Stimulated activated CD4-positive, alpha-beta T cell treated with anti-CD3 and anti-CD28 coated beads, TNF-alpha, amount 100 ng/mL, for 24 hours (primary cell): ENCODE results near the gene CASD1.

ENCODE experiments used
- DNase-seq, 3 experiments: peaks; one replicate each; pipeline ENCODE4 v3.0.0-alpha.2; 2020; ENCODE audit warnings: low read depth in 3 of 3

CASD1 gene

DNA sequence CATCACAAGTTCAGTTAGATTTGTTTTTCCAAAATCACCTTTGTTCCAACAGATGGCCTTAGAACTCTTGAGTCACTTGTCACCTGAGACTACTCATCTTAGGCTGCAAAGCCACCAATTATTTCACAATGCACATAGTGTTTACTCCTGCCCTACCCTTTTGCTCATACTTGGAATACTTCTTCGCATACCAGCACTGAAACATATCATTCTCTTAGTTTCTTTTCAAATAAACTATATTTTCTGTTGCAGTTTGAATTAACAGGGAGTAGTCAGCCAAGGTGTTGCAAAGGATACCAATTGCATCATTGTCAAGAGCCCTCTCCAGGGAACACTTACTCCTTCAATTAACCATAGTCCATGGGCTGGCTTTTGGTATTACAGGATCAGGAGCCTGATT lies 71.0 kb downstream of the CASD1 start:
- no peak for DNase-seq

DNA sequence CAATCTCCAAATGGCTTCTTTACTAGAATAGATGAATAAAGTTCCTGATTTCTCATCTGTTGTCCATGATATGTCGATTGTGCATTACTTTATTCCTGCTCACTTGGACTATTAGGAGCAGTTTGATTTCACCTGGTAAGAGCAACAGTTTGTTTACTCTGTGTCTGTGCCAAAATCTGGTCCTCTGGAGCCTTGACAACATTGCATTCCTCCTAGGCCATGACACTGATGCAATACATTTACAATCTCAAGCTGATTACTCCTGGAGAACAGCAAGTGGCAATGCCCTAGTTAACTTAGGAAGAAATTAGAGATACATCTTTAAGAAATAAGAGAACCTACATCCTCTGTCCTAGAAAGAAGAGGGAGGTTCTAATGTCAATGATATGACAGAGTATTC lies 74.5 kb downstream of the CASD1 start:
- DNase-seq = no peak

DNA sequence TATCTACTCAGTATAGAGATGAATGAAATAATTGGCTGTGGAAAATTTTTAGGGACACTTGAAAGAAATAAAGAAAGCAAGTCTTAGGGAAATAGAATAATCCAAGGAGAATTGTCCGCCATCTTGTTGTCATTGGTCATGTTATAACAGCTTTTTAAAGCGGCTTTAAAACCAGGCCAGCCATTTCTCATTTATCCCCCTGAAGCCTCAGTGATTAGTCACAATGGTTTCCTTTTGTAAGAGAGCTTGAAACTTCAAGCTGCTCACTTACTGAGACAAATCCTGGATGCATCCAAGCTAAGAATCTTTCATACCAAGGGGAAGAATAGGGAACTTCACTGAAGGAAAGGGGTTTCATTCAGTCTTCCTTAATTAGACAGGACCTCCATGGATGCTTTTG lies 78.5 kb downstream of the CASD1 start:
- DNase-seq = no peak

DNA sequence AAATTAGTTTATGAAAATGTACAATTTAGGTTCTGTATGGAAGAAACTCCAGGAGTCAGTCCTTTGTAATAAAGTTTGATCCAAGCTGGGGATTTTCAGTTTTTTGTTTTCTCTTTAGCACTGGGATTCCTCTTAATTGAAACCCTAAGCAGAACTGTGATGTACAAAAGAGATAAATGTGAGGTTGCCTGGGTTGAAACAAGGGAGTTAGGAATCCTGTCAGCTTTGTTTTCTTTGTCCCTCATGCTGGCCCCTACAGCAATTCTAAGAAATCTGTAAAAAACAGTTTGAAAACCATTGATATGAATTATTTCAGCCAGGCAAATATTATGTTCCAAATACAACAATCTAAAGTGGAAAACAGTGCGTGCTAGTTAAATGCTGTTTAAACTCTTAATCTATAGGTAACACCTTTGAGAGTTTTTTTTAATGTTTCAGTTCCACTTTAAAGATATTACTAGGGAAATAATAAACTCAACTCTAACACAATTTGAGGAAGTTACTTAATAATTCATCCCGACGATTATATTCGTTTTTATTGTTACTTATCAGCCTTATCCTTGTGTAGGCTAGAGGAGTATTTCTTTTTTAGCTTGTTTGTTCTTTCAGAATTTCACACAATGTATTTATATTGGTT lies 81.0 kb downstream of the CASD1 start:
- no peak for DNase-seq

DNA sequence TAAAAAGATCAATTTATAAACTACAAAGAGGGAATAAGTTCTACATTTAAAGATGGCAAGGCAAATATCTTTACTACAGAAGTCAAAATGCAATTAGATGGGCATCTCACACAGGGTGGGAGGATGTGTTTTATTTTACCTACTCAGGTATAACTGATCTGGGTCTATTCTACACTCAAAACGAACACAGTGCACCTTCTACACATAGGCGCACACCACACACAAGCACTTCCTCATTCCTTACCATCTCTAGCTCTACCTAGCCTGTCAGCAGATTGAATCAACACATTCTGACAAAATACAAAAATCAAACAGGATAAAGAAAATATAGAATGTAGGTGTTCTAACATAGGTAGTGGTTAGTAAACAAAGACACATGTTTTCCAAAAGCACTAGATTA lies 81.6 kb downstream of the CASD1 start:
- DNase-seq = no peak

DNA sequence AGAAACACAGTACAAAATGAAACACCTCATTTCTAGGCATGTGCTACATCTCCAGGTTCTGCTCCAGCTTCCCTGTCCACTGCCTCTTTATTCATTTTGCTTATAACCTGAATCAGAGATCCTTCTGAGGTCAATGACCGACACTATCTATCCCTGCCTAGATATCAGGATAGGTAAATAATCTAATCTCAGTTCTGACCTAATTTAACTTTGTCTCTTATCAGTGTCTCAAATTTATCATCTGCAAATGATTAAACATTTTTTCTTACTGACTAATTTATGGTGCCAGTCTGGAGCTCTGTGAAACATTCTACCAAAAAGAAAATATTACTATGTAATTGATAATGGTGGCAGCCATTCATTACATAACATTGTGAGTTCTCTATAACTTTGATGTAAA lies 85.3 kb downstream of the CASD1 start:
- DNase-seq = no peak

DNA sequence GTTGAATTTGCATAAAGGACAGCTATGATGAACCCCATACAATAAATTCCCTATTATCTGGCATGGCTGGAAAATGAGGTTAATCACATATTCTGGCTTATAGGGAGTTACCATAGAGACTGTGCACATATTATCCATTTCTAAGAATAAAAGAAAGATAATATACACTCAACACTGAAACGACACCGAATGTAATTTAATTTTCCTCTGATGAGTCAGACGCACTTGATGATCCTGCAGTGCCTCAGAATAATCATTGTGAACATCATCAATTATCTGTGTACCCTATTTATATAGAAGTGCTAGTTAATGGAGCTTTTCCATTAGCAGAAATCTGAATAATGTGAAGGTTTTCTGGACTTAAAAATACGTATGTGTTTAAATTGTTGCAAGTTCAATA lies 86.1 kb downstream of the CASD1 start:
- DNase-seq = no peak

DNA sequence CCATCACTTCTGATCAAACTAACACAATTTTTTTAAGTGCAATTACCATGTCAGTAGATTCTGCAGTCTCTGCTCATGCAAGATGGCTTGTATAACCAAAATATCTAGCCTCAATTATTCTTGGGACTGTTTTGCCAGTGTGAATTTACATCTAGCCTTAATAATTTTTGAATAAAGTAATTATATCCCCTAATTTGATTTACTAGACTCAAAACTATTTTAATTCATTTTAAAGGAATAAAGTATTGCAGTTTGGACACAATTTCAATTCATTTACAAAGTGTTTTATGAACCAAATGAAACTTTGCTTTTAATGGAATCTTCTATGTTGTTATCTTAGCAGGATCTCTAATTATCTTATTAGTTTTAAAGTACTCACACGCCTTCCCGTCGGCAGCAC lies 90.7 kb downstream of the CASD1 start:
- DNase-seq = no peak

DNA sequence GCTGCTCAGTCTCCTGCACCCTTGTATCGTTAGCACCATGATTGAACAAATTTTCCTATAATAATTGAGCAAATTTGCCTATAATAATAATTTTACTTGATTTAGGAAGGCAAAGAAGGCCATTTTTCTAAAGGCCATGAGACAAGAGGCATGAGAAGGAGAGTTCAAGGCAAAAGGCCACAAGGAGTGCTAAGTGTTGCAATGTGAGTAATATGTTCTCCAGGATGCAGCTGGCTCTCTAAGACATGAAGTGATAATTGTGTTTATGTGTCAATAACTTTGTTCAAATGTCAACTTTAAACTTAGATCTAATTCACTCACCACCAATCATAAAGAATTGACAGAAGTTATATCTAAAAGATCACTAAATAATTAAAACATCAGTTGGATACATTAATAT lies 92.6 kb downstream of the CASD1 start:
- DNase-seq = no peak

DNA sequence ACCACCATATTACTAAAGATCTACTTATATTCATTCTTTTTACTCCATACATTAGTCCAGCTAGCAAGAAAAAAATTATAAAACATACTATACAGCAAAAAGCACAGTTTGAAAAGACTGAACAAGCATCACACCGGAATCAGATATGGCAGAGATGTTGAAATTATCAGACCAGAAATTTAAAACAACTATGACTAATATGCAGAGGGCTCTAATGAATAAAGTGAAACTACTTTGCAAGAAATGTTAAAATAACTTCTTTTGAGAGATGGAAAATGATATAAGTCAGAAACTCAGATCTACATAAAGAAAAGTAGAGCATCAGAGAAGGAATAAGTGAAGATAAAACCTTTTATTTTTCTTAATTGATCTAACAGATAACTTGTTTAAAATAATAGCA lies 95.4 kb downstream of the CASD1 start:
- no peak for DNase-seq
